ENCODE measurements around the gene CSMD2.

CSMD2 gene

GRCh38 chr1:33560680-33561079 is 604.4 kb downstream of the CSMD2 start:
- no peak overlapping the region for H3K4me3 ChIP-seq (ENCODE audit: low read depth in 1 of 2, low read length in 1 of 2)
- no peaks in the 10 kb centered on the region for H3K36me3 ChIP-seq
- H3K4me1 ChIP-seq (ENCODE audit: control insufficient read depth in 1 of 2, insufficient read depth in 1 of 2, low read depth in 1 of 2, low read length in 1 of 2), result no peaks in the 10 kb centered on the region
- H3K27ac ChIP-seq, result no peak overlapping the region
- H3K9me3 ChIP-seq, result no peaks in the 10 kb centered on the region
- TF ChIP-seq CTCF (IDR thresholded peaks at IDR 0.05), result no peak
- H3K27me3 ChIP-seq, result no peaks in the 10 kb centered on the region

GRCh38 chr1:33548721-33549120 is 616.3 kb downstream of the CSMD2 start:
- no peak overlapping the region for H3K27ac ChIP-seq
- peaks cover 3% of the 10 kb centered on the region for H3K9me3 ChIP-seq
- H3K4me3 ChIP-seq (ENCODE audit: low read depth in 1 of 2, low read length in 1 of 2), result no peak overlapping the region
- H3K27me3 ChIP-seq, result no peaks in the 10 kb centered on the region
- H3K36me3 ChIP-seq, result no peaks in the 10 kb centered on the region
- no peak for TF ChIP-seq CTCF (IDR thresholded peaks at IDR 0.05)
- no peaks in the 10 kb centered on the region for H3K4me1 ChIP-seq (ENCODE audit: control insufficient read depth in 1 of 2, insufficient read depth in 1 of 2, low read depth in 1 of 2, low read length in 1 of 2)

- Histone ChIP-seq H3K27ac (no peak overlapping the region), H3K27me3 (no peaks in the 10 kb centered on the region), H3K36me3 (no peaks in the 10 kb centered on the region), H3K9me3 (peaks cover 3% of the 10 kb centered on the region), H3K4me1 (ENCODE audit: control insufficient read depth in 1 of 2, insufficient read depth in 1 of 2, low read depth in 1 of 2, low read length in 1 of 2) (no peaks in the 10 kb centered on the region), H3K4me3 (ENCODE audit: low read depth in 1 of 2, low read length in 1 of 2) (no peak overlapping the region)
- no peak for TF ChIP-seq CTCF (IDR thresholded peaks at IDR 0.05)
These were observed 616.7 kb downstream of the CSMD2 start for GRCh38 chr1:33548319-33548718.

- Histone ChIP-seq H3K27ac (no peak overlapping the region), H3K36me3 (no peaks in the 10 kb centered on the region), H3K4me3 (ENCODE audit: low read depth in 1 of 2, low read length in 1 of 2) (no peak overlapping the region), H3K4me1 (ENCODE audit: control insufficient read depth in 1 of 2, insufficient read depth in 1 of 2, low read depth in 1 of 2, low read length in 1 of 2) (no peaks in the 10 kb centered on the region), H3K27me3 (no peaks in the 10 kb centered on the region), H3K9me3 (peaks cover 3% of the 10 kb centered on the region)
- TF ChIP-seq CTCF (IDR thresholded peaks at IDR 0.05), result no peak
These were observed 617.5 kb downstream of the CSMD2 start for GRCh38 chr1:33547576-33547975.

GRCh38 chr1:33541966-33542365 is 623.1 kb downstream of the CSMD2 start:
- H3K36me3 ChIP-seq, result no peaks in the 10 kb centered on the region
- no peak overlapping the region for H3K4me3 ChIP-seq (ENCODE audit: low read depth in 1 of 2, low read length in 1 of 2)
- TF ChIP-seq CTCF (IDR thresholded peaks at IDR 0.05), result no peak
- no peak overlapping the region for H3K27ac ChIP-seq
- no peaks in the 10 kb centered on the region for H3K4me1 ChIP-seq (ENCODE audit: control insufficient read depth in 1 of 2, insufficient read depth in 1 of 2, low read depth in 1 of 2, low read length in 1 of 2)
- H3K9me3 ChIP-seq, result no peaks in the 10 kb centered on the region
- H3K27me3 ChIP-seq, result no peaks in the 10 kb centered on the region

GRCh38 chr1:33537885-33538284 is 627.1 kb downstream of the CSMD2 start:
- H3K9me3 ChIP-seq, result no peaks in the 10 kb centered on the region
- H3K27ac ChIP-seq, result no peak overlapping the region
- no peaks in the 10 kb centered on the region for H3K36me3 ChIP-seq

More at GRCh38 chr1:33537885-33538284, 627.1 kb downstream of the CSMD2 start:
- Histone ChIP-seq H3K4me3 (ENCODE audit: low read depth in 1 of 2, low read length in 1 of 2) (no peak overlapping the region), H3K4me1 (ENCODE audit: control insufficient read depth in 1 of 2, insufficient read depth in 1 of 2, low read depth in 1 of 2, low read length in 1 of 2) (no peaks in the 10 kb centered on the region), H3K27me3 (no peaks in the 10 kb centered on the region)
- TF ChIP-seq CTCF (IDR thresholded peaks at IDR 0.05), result no peak

All from neutrophil (primary cell).